NCI-H1417 treated with DMSO at 0.1 percent for 48 hours (cell line): Measurements from ENCODE around the gene SYNDIG1.

Source experiments
- DNase-seq: peaks from one replicate; lab custom pipeline; 2025; lab: John Stamatoyannopoulos, UW

SYNDIG1 gene

GRCh38 chr20:24469116-24469893 lies at the start of gene SYNDIG1:
TSS of gene SYNDIG1 (plus strand) at chr20:24469629. CDS start at chr20:24543098, 73,469 bp downstream.
- DNase-seq: no peak

- DNase-seq: no peak
These were observed 49.6 kb upstream of the SYNDIG1 start for GRCh38 chr20:24419786-24420185.

GRCh38 chr20:24420567-24420966 lies 48.9 kb upstream of the SYNDIG1 start:
- DNase-seq: no peak

GRCh38 chr20:24421071-24421470 lies 48.4 kb upstream of the SYNDIG1 start:
- DNase-seq: no peak

GRCh38 chr20:24422091-24422760 lies 47.2 kb upstream of the SYNDIG1 start:
- DNase-seq: no peak

GRCh38 chr20:24423390-24424313 lies 45.8 kb upstream of the SYNDIG1 start:
- DNase-seq: no peak

GRCh38 chr20:24425523-24426135 lies 43.8 kb upstream of the SYNDIG1 start:
- DNase-seq: no peak

GRCh38 chr20:24431279-24432045 lies 38.0 kb upstream of the SYNDIG1 start:
- no peak for DNase-seq

GRCh38 chr20:24432046-24432442 lies 37.4 kb upstream of the SYNDIG1 start:
- no peak for DNase-seq

GRCh38 chr20:24436160-24436559 lies 33.3 kb upstream of the SYNDIG1 start:
- DNase-seq: no peak

GRCh38 chr20:24437196-24438082 lies 32.0 kb upstream of the SYNDIG1 start:
- DNase-seq: no peak

GRCh38 chr20:24438331-24438730 lies 31.1 kb upstream of the SYNDIG1 start:
- DNase-seq: no peak

GRCh38 chr20:24439737-24440387 lies 29.6 kb upstream of the SYNDIG1 start:
- DNase-seq: no peak

- DNase-seq: no peak
These were observed 27.8 kb upstream of the SYNDIG1 start for GRCh38 chr20:24441661-24442060.

GRCh38 chr20:24442909-24443308 lies 26.5 kb upstream of the SYNDIG1 start:
- no peak for DNase-seq

GRCh38 chr20:24443436-24443835 lies 26.0 kb upstream of the SYNDIG1 start:
- no peak for DNase-seq

- no peak for DNase-seq
These were observed 24.8 kb upstream of the SYNDIG1 start for GRCh38 chr20:24444526-24445190.

GRCh38 chr20:24445510-24446170 lies 23.8 kb upstream of the SYNDIG1 start:
- no peak for DNase-seq

- no peak for DNase-seq
These were observed 22.6 kb upstream of the SYNDIG1 start for GRCh38 chr20:24446811-24447210.
